ENCODE results near the gene DAB1.

Gene DAB1

GRCh38 chr1:57423656-57424211, at the start of gene DAB1:
DAB1 (minus strand) TSS chr1:57424060; CDS start chr1:57291030, 133,030 bp downstream.
- Histone ChIP-seq H3K4me3 (ENCODE audit: low read length) (peak within 1 kb of the TSS; percentile 84), H3K9ac (ENCODE audit: low read length) (peak within 1 kb of the TSS; percentile 29), H3K9me3 (ENCODE audit: control insufficient read depth, low read length) (no peaks in the 10 kb centered on the region), H3K27me3 (ENCODE audit: control insufficient read depth, insufficient read depth, low read length) (peaks cover 31% of the 10 kb centered on the region), H3K4me1 (ENCODE audit: control insufficient read depth, insufficient read depth, low read length) (peaks cover 12% of the 10 kb centered on the region), H3K36me3 (ENCODE audit: control insufficient read depth, insufficient read depth, low read length) (no peaks in the 10 kb centered on the region)

GRCh38 chr1:57473448-57473847, 49.6 kb upstream of the DAB1 start:
- Histone ChIP-seq H3K9ac (ENCODE audit: low read length) (no peak overlapping the region), H3K27me3 (ENCODE audit: control insufficient read depth, insufficient read depth, low read length) (no peaks in the 10 kb centered on the region), H3K4me3 (ENCODE audit: low read length) (no peak overlapping the region), H3K4me1 (ENCODE audit: control insufficient read depth, insufficient read depth, low read length) (peaks cover 4% of the 10 kb centered on the region), H3K9me3 (ENCODE audit: control insufficient read depth, low read length) (no peaks in the 10 kb centered on the region), H3K36me3 (ENCODE audit: control insufficient read depth, insufficient read depth, low read length) (no peaks in the 10 kb centered on the region)

DNA sequence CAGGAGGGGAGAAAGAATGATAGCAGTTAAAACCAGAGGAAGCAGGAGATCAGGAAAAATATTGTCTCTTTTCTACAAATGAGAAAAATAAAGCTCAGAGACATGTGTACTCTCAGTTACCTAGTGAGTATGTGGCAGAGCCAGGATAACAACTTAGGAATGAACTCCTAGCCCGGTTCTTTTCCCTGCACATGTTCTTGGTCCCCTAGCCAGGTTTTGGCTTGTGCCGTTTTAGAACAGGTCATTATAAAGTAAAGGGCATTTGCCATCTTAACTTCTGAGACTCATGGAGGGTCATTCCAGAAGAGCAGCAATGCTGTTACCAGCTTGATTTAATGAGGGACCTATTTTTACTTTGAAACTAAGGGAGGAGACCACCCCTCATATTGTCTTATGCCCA, 48.1 kb upstream of the DAB1 start:
- no peak overlapping the region for H3K9ac ChIP-seq (ENCODE audit: low read length)
- no peak overlapping the region for H3K4me3 ChIP-seq (ENCODE audit: low read length)
- H3K27me3 ChIP-seq (ENCODE audit: control insufficient read depth, insufficient read depth, low read length): no peaks in the 10 kb centered on the region
- no peaks in the 10 kb centered on the region for H3K9me3 ChIP-seq (ENCODE audit: control insufficient read depth, low read length)
- H3K4me1 ChIP-seq (ENCODE audit: control insufficient read depth, insufficient read depth, low read length): no peaks in the 10 kb centered on the region
- H3K36me3 ChIP-seq (ENCODE audit: control insufficient read depth, insufficient read depth, low read length): no peaks in the 10 kb centered on the region

DNA sequence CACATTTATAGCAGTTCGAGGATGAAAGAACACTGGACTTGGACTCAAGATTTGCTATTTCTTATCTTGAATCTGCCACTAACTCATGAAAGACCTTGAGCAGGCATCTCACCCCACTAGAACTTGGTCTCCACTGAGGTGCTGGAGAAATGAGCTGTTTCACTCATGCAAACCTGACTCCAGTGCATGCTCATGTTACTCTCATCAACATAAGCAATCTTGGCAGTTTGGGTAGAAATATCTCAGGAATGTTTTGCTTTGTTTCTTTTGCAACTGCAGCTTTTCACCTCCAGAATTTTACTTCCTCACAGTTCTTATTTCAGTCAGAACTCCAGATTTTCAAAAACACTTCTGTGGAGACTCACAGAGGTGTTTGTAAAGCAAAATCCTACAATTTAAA, 46.2 kb upstream of the DAB1 start:
- no peaks in the 10 kb centered on the region for H3K27me3 ChIP-seq (ENCODE audit: control insufficient read depth, insufficient read depth, low read length)
- no peaks in the 10 kb centered on the region for H3K9me3 ChIP-seq (ENCODE audit: control insufficient read depth, low read length)
- peaks cover 11% of the 10 kb centered on the region for H3K4me1 ChIP-seq (ENCODE audit: control insufficient read depth, insufficient read depth, low read length)
- no peak overlapping the region for H3K9ac ChIP-seq (ENCODE audit: low read length)
- H3K4me3 ChIP-seq (ENCODE audit: low read length): no peak overlapping the region
- H3K36me3 ChIP-seq (ENCODE audit: control insufficient read depth, insufficient read depth, low read length): no peaks in the 10 kb centered on the region

DNA sequence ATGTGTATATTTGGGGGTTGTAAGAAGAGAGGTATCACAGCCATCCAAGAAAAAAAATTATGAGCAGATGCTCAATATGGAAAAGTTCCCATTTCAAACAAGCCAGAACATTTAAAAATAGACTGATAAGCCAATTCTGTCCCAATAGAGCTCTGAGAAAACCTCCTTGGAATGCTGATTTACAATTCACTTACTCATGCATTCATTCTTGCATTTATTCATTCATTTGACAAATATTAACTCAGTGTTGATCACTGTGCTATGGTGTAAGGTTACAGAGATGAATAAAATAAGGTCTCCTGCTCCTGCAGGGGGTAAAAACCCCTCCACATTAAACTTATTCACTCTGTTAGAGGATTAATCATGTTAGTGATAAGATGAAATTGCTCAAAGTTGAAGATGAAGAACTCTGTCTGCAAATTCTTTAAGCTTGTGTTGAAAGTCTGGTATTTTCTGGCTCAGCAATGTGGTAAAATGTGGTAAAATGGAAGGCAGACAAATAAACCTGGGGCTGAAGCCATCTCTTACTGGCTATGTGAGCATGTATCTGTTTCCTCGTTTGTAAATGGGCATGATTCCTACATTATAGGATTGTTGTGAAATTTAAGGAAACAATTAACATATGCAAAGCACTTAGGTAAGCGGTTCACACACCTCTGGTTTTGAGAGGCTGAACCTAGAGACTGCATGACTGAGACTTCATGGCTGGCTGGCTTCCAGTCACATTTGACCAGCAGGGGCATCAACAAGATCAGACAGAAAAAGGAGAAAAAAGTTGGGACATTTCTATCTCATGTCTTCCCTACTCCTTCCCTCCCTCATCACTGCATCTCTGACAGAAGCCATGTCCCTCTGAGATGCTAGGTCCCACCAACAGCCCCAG, 45.0 kb upstream of the DAB1 start:
- H3K27me3 ChIP-seq (ENCODE audit: control insufficient read depth, insufficient read depth, low read length): no peaks in the 10 kb centered on the region
- no peak overlapping the region for H3K9ac ChIP-seq (ENCODE audit: low read length)
- no peak overlapping the region for H3K4me3 ChIP-seq (ENCODE audit: low read length)
- H3K4me1 ChIP-seq (ENCODE audit: control insufficient read depth, insufficient read depth, low read length): peaks cover 11% of the 10 kb centered on the region
- no peaks in the 10 kb centered on the region for H3K36me3 ChIP-seq (ENCODE audit: control insufficient read depth, insufficient read depth, low read length)
- H3K9me3 ChIP-seq (ENCODE audit: control insufficient read depth, low read length): no peaks in the 10 kb centered on the region

- Histone ChIP-seq H3K4me3 (ENCODE audit: low read length) (no peak overlapping the region), H3K27me3 (ENCODE audit: control insufficient read depth, insufficient read depth, low read length) (no peaks in the 10 kb centered on the region), H3K9me3 (ENCODE audit: control insufficient read depth, low read length) (no peaks in the 10 kb centered on the region), H3K4me1 (ENCODE audit: control insufficient read depth, insufficient read depth, low read length) (peaks cover 11% of the 10 kb centered on the region), H3K9ac (ENCODE audit: low read length) (no peak overlapping the region), H3K36me3 (ENCODE audit: control insufficient read depth, insufficient read depth, low read length) (no peaks in the 10 kb centered on the region)
These were observed 44.0 kb upstream of the DAB1 start for GRCh38 chr1:57467830-57468229.

GRCh38 chr1:57464756-57465155, 40.9 kb upstream of the DAB1 start:
- no peaks in the 10 kb centered on the region for H3K36me3 ChIP-seq (ENCODE audit: control insufficient read depth, insufficient read depth, low read length)
- H3K4me1 ChIP-seq (ENCODE audit: control insufficient read depth, insufficient read depth, low read length): peaks cover 11% of the 10 kb centered on the region
- no peaks in the 10 kb centered on the region for H3K27me3 ChIP-seq (ENCODE audit: control insufficient read depth, insufficient read depth, low read length)
- H3K9ac ChIP-seq (ENCODE audit: low read length): no peak overlapping the region
- no peak overlapping the region for H3K4me3 ChIP-seq (ENCODE audit: low read length)
- H3K9me3 ChIP-seq (ENCODE audit: control insufficient read depth, low read length): no peaks in the 10 kb centered on the region

- no peaks in the 10 kb centered on the region for H3K27me3 ChIP-seq (ENCODE audit: control insufficient read depth, insufficient read depth, low read length)
- peaks cover 11% of the 10 kb centered on the region for H3K4me1 ChIP-seq (ENCODE audit: control insufficient read depth, insufficient read depth, low read length)
- no peak overlapping the region for H3K4me3 ChIP-seq (ENCODE audit: low read length)
- H3K36me3 ChIP-seq (ENCODE audit: control insufficient read depth, insufficient read depth, low read length): no peaks in the 10 kb centered on the region
- no peaks in the 10 kb centered on the region for H3K9me3 ChIP-seq (ENCODE audit: control insufficient read depth, low read length)
- no peak overlapping the region for H3K9ac ChIP-seq (ENCODE audit: low read length)
These were observed 39.5 kb upstream of the DAB1 start for GRCh38 chr1:57463343-57463742.

GRCh38 chr1:57461405-57461804, 37.5 kb upstream of the DAB1 start:
- Histone ChIP-seq H3K36me3 (ENCODE audit: control insufficient read depth, insufficient read depth, low read length) (no peaks in the 10 kb centered on the region), H3K4me1 (ENCODE audit: control insufficient read depth, insufficient read depth, low read length) (peaks cover 7% of the 10 kb centered on the region), H3K27me3 (ENCODE audit: control insufficient read depth, insufficient read depth, low read length) (no peaks in the 10 kb centered on the region), H3K9ac (ENCODE audit: low read length) (no peak overlapping the region), H3K9me3 (ENCODE audit: control insufficient read depth, low read length) (no peaks in the 10 kb centered on the region), H3K4me3 (ENCODE audit: low read length) (no peak overlapping the region)

DNA sequence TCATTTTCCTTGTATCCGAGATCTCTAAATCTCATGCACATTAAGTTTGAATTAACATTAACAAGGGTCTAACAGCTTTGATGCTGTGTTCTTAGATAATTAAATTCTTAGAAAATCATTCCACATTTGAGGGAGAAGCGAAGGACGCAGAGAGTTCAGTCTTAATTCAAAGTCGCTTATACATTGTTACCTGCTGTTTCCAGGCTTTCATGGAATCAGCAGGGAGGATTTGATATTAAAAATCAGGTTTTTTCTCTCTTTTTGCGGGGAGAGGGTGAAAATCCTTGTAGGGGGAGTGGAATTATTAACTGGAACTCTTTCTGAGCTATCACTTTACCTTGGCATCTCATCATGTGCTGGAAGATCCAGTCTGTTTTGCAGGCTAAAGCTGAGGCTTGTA, 27.7 kb upstream of the DAB1 start:
- H3K4me3 ChIP-seq (ENCODE audit: low read length): no peak overlapping the region
- no peaks in the 10 kb centered on the region for H3K4me1 ChIP-seq (ENCODE audit: control insufficient read depth, insufficient read depth, low read length)
- H3K27me3 ChIP-seq (ENCODE audit: control insufficient read depth, insufficient read depth, low read length): no peaks in the 10 kb centered on the region
- no peaks in the 10 kb centered on the region for H3K36me3 ChIP-seq (ENCODE audit: control insufficient read depth, insufficient read depth, low read length)
- no peaks in the 10 kb centered on the region for H3K9me3 ChIP-seq (ENCODE audit: control insufficient read depth, low read length)
- no peak overlapping the region for H3K9ac ChIP-seq (ENCODE audit: low read length)

GRCh38 chr1:57450981-57451380, 27.1 kb upstream of the DAB1 start:
- Histone ChIP-seq H3K9ac (ENCODE audit: low read length) (no peak overlapping the region), H3K27me3 (ENCODE audit: control insufficient read depth, insufficient read depth, low read length) (no peaks in the 10 kb centered on the region), H3K4me1 (ENCODE audit: control insufficient read depth, insufficient read depth, low read length) (no peaks in the 10 kb centered on the region), H3K36me3 (ENCODE audit: control insufficient read depth, insufficient read depth, low read length) (no peaks in the 10 kb centered on the region), H3K4me3 (ENCODE audit: low read length) (no peak overlapping the region), H3K9me3 (ENCODE audit: control insufficient read depth, low read length) (no peaks in the 10 kb centered on the region)

- no peak overlapping the region for H3K9ac ChIP-seq (ENCODE audit: low read length)
- H3K4me3 ChIP-seq (ENCODE audit: low read length): no peak overlapping the region
- no peaks in the 10 kb centered on the region for H3K4me1 ChIP-seq (ENCODE audit: control insufficient read depth, insufficient read depth, low read length)
- H3K9me3 ChIP-seq (ENCODE audit: control insufficient read depth, low read length): no peaks in the 10 kb centered on the region
- H3K36me3 ChIP-seq (ENCODE audit: control insufficient read depth, insufficient read depth, low read length): no peaks in the 10 kb centered on the region
- H3K27me3 ChIP-seq (ENCODE audit: control insufficient read depth, insufficient read depth, low read length): no peaks in the 10 kb centered on the region
These were observed 23.7 kb upstream of the DAB1 start for GRCh38 chr1:57447551-57447950.

All from mucosa of stomach (tissue), 1 donor.